Measurements from ENCODE around the gene FHOD3.

Gene FHOD3

DNA sequence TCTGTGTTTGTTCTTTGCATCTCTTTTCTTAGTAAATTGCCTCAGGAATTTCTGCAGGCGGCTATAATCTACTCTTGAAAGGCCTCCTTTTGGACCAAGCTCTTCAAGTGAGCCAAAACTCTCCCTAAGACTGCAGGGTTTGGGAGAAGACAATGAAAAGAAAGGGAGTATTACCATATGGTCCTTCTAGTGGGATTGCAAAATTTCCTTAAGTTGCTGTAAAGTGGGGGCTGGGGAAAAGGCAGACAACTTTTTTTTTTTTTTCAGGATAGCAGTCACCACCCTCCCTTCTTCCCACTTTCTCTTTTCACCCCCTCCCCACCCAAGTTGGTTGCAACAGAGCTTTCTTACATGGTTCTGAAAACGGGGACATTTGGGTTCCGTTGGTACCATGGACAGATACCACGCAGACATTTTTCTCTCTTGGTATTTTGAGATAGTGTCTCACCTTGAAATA lies 183.7 kb downstream of the FHOD3 start:
- no peak for DNase-seq (ENCODE audit: low spot score)

DNA sequence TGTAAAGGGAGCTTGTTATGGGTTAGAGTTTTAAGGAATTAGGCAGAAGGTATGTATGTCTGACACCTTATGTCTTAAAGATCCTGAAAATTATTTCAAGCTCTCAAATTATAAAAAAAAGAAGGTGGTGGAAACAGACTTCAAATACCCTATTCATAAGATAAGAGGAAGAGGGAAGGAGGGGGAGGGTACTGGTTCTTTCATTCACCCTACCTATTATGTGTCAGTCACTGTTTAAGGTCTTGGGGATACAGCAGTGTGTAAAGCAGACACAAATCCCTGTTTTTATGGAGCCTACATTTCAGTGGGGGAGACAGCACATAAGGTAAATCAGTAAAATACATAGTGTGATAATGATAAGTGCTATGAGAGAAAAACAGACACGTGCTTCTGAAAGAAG lies 184.4 kb downstream of the FHOD3 start:
- DNase-seq (ENCODE audit: low spot score) = no peak

DNA sequence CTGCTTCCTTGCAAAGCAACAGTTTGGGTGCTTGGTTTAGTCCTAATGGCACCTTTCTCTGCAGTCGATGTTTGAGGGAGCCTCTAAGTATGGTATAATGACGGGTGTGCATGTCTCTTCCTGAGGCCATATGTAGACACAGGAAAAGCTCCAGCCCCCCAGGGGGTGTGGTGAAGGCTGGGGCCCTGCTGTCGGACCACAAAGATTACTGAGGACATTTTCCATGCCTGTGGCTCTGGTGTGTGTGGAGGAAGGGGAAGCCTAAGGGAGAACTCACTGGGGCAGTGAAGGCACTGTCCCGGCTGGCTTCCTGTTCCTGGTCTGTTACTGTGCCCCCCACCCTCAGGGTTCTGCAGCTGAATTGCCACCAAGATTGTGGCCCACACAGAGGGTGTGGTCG lies 187.1 kb downstream of the FHOD3 start:
- no peak for DNase-seq (ENCODE audit: low spot score)

DNA sequence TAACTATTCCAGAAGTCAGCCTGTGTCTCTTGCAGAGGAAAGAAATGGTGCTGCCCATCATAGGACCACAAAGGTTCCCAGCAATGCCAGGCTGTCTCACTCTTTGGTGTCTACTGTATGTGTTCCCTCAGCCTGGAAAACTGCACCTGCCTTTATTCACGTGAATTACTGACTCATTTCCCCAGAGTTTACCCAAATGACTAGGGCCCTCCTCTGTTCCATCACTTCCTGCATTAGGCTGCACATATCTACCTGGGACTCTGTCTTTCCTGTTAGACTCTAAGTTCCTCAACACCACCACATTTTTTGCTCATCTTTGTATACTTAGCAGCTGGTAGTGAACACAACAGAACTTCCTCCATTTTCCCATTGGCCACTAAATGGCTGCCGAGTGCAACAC lies 188.3 kb downstream of the FHOD3 start:
- DNase-seq (ENCODE audit: low spot score) = no peak

DNA sequence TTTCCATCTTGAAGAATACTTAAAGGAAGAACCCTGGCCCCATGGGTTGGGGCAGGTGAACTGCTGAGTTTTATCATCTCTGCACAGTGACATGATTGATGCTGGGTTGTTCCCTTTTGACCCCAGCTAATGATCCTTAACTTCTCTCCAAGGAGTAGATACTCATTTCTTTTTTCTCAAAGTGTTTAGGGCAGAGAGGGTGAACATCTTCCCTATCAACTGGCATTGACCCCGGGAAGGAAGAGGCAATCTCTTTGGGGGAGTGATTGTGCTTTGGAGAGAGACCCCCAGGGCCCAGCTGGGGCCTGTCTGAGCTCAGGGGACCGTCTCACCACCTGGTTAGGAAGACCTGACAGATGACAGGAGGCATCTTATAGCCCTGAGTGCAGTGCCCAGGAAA lies 190.6 kb downstream of the FHOD3 start:
- no peak for DNase-seq (ENCODE audit: low spot score)

DNA sequence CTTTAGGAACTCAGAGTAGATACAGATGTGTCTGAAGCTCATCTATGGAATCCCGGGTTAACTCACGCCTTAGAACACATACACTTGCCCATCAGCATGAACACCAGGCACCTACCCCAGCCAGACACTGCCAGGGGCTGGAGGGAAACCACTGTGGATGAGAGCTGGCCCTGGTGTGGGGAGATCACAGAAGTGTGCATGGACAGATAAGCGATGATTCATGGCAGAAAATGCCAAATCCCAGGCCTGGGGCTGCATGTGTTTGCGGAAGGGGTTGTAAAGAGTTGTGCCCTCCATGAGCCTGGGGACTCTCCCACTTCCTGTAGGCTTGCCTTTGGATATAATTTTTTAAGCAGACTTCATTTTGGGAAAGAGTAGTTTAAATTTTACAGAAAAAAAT lies 193.4 kb downstream of the FHOD3 start:
- DNase-seq (ENCODE audit: low spot score) = no peak

DNA sequence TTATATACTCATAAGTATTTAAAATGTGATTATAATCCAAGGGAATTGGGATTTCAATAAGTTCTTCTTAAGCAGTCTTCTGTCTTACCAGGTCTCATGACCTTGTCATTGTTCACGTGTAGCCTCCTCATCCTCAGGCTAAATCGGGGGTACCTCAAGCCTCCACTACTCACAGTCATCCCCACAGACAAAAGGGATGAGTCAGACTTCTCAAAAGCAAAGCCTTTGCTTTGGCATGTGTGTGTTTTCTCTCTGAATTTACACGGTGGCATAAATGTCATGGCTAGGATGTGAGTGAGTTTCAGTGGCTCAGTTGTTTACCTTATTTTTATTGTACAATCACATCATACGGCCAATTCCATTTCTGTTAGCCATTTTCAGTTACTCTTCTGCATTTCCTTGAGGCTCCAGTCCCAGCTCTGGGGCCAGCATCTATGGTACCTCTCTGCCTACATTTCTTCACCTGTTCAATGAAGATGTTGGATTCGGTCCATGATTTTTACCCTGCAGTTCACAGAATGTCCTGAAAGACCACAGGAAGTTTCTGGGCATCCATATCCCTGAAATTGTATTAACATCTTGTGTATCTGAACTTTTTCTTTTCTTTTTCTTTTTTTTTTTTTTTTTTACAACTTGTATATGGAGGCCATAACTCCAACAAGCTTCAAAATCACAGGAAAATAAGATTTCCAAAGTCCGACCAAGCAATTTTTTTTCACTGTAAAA lies 195.3 kb downstream of the FHOD3 start:
- DNase-seq (ENCODE audit: low spot score) = no peak

DNA sequence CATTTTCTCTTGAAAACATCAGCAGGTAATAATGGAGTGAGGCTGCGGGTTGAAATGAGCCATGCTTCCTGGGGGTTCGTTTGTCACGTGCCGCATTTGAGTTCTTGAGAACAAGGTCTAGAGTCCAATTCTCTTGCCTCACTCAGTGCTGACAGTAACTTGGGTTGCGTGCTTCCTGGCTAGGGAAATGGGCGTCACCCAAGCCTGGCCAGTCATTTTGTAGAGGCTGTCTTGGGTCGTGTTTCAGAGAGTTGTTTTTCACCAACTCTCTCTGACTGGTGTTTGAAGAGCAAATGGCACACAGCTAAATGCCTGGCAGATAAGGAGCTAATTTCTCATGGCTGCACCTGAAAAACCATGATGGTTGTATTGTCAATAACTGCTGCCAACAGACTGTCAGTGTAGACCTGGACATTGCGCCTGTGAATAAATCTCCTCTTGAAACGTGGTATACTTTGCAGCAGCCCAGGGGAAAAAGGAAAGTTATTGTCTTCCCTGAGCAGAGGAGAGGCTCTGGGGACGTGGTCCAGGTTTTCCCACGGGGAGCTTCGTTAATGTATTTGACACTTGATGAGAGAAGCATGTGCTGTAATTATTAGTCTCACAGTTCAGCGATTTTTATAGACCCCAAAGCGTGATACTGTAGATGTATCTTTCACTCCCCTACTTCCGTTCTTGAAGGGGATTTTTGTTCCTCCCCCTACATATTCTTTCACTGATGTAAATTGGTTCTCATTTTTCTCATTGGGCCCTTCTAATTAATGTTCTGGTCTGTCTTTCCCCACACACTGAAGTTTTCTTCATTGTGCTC lies 196.0 kb downstream of the FHOD3 start:
- no peak for DNase-seq (ENCODE audit: low spot score)

DNA sequence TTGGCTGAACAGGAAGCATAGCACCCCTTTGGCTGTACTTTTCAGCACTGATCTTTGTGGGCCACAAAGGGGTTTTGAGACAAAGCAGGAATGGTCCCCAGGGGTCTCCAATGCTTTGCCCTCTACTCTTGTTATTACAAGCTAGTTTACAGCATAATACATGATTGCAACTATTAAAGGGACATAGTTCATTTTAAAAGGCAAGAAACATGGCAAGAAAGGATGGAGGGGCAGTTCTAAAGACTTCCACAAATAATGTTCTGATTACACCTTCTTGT lies 196.6 kb downstream of the FHOD3 start:
- no peak for DNase-seq (ENCODE audit: low spot score)

DNA sequence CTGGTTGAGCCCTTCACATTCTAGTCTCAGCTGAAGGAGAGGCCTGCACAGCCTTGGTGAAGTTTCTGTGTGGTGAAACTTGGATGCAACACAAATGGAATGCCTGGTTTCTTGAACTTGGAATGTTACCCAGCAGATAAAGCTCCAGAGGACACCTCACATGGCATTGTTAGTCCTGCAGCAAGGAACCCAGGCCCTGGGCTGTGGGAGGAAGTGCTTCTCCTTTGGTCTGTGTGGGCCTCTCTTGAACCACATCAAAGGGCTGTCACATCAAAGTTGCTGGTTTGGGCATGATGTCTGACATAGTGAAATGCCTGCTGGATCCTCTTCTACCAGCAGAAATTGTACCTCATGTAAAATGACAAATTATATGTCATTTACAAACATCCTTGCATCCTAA lies 198.5 kb downstream of the FHOD3 start:
- no peak for DNase-seq (ENCODE audit: low spot score)

DNA sequence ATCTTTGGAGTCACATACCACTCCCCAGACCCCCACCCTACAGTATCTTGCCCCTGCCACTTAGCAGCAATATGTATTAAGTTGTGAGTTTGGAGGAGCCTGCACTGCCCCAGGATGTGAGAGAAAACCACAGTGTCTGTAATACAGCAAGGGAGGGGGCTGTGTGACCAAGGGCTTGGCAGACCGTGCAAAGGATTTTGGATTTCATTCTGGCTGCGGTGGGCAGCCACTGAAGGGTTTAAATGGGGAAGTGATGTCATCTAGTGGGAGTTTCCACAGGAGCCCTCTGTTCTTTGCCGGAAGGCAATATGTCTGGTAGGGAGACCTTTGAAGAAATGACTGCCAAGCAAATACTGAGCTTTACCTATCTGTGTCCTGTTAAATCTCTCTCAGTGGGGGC lies 202.4 kb downstream of the FHOD3 start:
- DNase-seq (ENCODE audit: low spot score) = no peak

DNA sequence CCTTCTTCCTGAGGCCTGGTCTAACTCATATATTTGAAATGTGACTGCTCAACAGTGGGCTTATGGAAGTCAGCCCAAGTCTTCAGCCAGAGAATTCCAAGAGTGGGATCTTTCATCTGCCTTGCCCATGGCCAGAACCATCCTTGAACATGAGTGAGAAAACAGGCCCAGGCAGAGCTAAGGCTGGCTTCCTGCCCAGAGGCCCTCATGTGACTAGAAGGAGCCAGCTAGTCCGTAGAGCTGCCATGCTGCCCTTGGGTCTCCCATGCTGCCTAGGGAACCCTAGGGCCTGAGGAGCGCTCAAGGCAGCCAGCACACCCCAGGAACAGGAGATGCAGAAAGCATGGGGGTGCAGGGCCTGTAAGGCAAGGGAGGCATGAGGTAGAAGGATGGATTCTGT lies 203.6 kb downstream of the FHOD3 start:
- DNase-seq (ENCODE audit: low spot score) = no peak

DNA sequence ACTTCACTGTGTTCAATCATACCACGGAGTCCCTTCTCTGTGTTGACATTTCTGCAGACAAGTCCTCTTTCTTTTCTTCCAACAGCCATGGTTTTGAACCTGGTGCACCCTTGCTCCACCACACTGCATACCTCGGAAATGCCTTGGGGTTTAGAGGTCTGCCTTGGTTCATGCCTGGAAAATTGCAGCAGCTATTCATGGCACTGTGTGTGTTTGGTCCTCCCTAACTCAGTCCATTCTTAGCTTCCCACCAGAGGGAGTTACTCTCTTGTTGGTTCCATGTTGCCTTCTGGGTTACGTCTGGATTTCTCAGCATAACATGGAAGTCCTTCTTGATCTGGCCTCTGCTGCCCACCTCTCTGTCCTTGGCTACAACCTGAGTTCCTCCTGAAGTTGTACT lies 206.0 kb downstream of the FHOD3 start:
- DNase-seq (ENCODE audit: low spot score) = no peak

DNA sequence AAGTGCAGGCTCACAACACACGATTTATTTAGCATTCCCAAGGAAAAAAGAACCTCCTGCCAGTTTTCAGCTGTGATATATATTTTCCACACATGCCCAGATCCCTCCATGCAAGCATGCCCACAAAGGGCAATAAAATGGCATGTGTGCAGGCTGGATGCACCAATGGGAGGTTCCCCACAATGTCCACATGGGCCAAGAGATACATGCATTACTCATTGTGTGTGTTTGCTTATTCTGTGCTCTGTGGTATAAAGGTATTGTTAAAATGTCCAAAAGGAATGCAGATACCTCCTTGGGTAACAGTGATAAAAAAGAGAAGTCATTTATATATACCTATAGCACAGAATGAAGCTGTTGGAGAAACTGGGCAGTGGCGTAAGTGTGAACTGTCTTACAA lies 207.4 kb downstream of the FHOD3 start:
- DNase-seq (ENCODE audit: low spot score) = no peak

DNA sequence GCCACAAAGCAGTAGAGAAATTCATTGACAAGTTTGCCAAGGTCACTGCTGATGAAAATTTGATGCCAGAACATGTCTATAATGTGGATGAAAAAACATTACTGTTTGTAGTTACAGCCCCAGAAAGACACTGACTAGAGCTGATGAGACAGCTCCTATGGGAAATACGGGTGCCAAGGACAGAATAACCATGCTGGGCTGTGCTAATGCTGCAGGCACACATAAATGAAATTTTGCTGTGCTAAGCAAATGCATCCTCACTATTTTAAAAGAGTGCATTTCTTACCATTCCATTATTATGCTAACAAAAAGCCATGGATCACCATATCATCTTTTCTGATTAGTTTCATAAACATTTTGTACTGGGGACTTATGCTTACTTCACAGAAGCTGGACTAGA lies 208.2 kb downstream of the FHOD3 start:
- no peak for DNase-seq (ENCODE audit: low spot score)

DNA sequence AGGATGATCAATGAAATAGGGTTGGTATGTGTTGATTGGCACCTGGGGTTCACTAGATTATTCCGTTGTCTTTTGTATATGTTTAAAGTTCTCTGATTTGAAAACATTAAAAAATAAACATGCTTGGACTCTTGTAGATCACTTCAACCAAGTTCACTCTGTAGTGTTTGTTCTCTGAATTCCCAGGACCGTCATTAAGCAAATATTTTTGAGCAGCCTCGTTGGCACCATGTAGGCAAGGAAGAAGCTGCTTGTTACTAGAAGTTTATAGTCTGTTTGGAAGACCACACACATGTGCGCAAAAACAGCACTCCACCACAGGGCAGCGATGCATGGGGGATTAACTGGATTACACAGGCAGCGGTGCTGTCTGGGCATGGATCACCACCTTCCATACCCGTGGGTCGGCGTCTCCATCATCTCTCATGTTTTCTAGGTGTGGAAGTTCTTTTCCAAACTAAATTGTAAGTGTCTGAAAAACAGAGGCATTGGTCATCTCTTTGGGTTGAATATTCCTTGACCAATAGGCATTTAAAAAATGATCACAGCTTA lies 212.2 kb downstream of the FHOD3 start:
- DNase-seq (ENCODE audit: low spot score) = no peak

DNA sequence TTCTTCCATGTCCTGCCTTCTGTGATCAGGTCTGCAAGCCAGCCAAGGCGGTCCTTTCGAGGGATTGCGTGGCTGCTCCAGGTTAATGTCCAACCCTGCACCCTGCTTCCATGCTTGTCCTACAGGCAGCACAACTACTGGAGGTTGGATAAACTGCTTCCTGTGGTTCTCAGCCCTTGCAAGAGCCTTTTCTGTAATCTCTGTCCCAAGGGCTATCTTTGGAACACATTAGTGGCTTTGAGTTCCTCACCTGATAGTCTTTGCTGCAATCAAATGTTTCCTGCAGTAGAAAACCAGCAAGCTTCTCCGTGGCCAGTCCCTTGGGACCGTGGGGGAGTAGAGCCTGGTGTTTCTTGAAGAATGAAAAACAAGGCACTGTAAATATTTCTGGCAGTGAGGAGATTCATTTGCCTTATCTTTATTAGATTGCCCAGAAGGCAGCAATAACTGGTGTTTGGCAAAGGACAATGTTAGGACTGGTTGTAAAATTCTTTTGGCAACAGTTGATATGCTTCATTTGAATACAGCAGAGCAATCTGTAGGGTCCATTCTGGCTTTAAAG lies 214.4 kb downstream of the FHOD3 start:
- no peak for DNase-seq (ENCODE audit: low spot score)

DNA sequence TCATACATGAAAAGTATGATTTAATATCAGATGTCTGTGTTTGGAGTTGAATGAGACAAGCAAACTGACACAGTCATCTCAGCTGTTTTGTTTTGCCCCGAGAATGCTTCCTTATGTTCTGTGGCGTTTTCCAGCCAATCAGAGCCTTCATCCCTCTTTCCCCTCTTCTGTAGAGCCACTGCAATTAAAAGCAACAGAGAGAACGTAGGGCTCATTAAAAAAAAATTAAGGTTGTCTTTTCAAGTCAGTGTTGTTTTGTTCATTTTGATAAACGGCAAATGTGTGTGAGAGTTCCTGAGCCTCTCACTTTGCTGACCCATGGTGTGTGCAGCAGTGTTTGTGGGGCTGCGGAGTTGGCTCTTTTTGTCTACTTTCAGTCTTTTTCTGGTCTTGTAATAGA lies 216.0 kb downstream of the FHOD3 start:
- DNase-seq (ENCODE audit: low spot score) = no peak

DNA sequence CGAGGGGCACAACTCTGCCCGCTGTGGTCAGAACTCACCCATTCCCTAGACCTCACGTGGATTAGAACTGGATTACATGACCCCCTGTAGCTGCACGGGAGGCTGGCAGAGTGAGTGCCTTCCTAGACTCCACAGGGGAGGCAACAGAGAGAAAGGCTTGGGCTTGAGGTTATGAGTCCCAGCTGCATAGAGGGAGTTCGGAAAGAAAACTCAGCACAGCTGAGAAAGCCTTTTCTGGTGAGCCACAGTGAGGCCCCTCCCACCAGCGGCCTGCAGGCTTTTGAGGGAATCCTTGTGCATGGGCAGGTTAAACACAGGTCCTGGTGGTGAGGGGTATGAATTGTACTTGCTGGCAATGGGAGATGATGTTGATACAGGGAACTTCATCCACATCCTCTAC lies 217.3 kb downstream of the FHOD3 start:
- DNase-seq (ENCODE audit: low spot score) = no peak

DNA sequence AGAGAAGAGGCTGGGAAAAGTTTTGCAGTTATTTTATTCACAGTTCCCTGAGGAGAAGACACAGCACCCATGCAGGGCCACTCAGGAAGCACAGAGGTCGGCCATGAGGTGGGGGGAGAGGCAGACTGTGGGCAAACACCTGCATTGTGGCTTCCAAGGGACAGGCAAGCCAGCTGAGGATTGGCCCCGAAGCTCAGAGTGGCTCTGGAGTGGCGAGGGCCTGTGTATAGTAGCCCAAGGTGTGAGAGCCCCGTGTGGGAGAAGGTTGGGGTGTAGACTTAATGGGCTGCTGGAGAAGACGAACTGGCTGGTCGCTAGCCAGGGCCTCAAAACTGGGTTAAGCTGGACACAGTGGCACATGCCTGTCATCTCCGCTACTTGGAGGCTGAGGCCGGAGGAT lies 218.7 kb downstream of the FHOD3 start:
- no peak for DNase-seq (ENCODE audit: low spot score)

DNA sequence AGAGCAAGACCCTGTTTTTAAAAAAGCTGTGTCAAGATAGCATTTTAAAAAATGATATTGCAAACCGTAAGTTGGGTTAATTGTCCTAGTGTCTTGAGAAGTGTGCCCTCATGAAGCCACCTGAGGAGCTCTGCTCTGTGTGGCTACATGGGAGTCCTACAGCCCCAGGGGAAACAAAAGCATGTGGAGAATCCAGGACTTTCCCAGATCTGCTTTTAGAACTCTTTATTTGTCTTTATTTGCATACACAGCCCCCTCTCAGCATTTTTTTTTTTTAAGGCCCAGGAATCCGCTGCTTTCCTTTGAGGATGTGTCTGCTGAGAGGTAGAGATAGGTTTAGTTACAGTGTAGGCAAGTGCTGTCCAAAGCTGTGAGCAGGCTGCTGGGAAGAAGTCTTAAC lies 219.2 kb downstream of the FHOD3 start:
- no peak for DNase-seq (ENCODE audit: low spot score)

DNA sequence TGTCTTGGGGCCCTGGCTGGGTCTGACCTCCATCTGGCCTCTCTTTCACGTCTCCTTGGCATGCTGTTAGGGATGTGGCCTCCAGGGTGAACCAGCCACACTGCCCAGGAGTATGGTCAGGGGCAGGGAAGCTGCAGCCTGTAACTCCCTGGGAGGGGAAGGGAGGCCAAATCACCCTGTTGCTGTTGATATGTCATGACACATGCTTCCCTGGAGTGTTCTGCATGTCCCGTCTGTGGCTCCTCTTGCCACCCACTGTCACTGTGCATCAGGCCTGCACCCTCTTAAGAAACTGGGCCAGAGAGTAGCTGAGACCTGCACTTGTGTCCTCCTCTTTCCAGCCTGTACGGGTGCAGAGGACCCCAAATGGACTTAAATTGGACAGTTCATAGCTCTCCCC lies 221.3 kb downstream of the FHOD3 start:
- DNase-seq (ENCODE audit: low spot score) = no peak

DNA sequence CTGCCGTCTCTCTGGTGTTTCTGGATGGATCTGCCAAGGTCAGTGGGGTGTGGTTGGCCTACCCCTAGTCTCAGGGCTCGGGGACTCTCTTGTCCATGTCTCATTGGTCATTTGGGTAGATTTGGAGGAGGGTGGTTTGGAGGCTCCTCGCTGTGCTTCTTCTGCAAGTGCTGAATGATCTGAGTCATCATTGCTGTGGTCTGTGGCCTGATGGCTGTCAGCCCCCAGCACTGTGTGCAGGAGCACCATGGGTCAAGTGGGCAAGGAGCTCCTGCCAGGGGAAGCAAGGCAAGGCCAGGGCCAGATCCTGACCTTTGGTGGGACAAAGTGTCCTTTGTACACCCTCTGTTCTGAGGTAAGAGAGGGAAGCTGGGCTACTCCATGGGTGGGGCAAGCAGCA lies 221.8 kb downstream of the FHOD3 start:
- no peak for DNase-seq (ENCODE audit: low spot score)
